Hematopoietic multipotent progenitor cell treated with erythropoietin and hydrocortisone succinate and interleukin-3 and kit ligand, for 4 days (in vitro differentiated cells): Measurements from ENCODE around the gene SGMS1.

Experiments
- DNase-seq: peaks from one replicate; pipeline ENCODE4 v3.0.0-alpha.2; 2015

SGMS1 gene

GRCh38 chr10:50415292-50415691 is 208.5 kb downstream of the SGMS1 start:
- DNase-seq: no peak

DNA sequence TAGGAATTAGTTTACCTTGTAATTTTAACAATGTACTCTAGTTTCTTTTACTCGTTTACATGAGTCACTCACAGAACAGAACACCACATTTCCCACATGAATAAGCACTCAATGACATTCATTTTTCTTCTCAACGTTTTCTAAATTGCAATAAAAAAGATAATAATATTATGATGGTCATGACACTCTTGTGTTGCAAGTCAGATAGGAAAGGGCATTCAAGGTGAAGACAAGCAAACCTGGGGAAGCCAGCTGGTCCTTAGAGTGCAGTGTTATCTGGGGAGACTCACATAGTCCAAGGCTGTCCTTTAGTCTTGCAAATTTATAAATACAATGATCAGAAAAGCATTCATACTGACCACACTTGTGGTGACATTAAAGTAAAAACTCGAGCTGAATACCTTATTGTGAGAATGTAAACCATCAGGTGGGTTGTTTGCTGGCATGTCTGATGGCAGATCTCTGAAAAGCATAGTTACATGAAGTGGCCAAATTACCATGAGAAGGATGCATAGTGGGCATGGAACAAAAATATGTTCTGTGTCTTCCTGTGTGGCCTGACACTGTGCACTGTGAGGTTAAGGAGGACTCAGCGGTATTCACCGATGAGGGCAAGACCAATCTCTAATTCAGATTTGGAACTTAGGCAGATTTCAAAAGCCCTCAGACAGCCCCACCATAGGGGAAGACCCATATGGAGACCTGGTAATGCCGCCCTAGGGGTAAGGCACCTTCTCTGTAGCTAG is 213.5 kb downstream of the SGMS1 start:
- DNase-seq: peak; percentile 50

DNA sequence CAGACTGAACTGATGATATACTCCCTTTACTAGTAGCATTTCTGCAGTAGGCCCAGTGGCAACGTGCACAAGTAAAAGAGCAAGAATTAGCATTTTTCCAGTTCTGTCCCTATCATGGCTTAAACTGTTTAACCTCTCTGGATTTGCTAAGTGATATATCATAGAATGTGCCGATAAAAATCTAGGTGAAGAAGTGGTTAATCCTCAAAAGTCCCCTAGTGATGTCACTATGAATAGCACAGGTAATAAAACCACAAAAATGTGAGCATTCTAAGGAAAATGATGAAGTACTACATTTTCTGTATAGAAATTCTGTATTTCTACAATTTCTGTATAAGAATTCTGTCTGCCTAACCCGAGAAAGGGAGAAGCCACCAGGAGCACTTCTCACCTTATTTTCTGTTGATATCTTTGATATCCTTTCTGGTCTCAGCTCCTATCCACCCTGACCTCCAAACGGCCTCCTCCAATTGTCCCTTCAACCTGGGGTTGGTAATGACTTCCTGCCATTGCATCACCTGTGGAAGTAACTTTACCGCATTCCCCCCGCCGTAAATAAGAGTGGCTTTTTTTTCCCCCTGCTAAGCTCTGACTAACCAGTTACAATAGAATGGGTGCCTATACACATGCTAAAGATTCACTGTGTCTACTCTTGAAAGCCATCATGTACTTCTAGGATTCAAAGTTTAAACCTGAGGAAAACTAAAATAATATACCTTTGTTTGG is 216.5 kb downstream of the SGMS1 start:
- DNase-seq: no peak

DNA sequence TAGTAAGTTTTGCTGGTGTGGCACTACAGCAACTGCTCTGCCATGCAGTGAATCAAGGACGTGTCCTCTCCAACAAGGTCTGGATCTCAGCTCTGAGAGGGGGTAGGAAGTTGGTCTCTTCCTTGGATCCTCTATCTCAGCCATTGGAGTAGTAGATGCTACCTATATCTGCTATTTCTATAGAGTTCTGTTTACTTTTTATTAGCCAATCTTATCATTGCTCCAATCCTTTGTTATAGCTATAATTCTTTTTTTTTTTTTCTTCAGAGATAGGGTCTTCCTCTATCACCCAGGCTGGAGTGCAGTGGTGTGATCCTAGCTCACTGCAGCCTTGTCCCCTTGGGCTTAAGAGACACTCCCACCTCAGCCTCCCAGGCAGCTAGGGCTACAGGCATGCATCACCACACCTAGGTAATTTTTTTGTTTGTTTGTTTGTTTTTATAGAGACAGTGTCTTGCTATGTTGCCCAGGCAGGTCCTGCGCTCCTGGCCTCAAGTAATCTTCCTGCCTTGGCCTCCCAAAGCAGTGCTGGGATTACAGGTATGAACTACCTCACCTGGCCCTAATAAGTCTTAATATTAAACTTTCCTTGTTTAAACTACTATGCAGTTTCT is 217.2 kb downstream of the SGMS1 start:
- DNase-seq: no peak

DNA sequence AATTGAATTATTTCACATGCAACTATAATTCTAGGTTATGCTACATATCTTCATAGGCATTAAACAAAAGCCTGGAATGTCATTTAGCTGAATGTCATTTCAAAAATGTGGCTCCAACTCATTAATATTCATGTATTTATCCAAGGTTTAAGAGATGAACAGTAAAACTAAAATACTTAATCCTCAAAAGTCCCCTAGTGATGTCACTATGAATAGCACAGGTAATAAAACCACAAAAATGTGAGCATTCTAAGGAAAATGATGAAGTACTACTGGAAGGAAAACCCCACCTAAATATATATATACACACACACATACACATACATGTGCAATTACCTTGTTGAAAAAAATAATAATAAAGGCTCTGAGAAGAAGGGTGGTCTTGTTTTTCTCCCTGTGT is 218.0 kb downstream of the SGMS1 start:
- DNase-seq: no peak

DNA sequence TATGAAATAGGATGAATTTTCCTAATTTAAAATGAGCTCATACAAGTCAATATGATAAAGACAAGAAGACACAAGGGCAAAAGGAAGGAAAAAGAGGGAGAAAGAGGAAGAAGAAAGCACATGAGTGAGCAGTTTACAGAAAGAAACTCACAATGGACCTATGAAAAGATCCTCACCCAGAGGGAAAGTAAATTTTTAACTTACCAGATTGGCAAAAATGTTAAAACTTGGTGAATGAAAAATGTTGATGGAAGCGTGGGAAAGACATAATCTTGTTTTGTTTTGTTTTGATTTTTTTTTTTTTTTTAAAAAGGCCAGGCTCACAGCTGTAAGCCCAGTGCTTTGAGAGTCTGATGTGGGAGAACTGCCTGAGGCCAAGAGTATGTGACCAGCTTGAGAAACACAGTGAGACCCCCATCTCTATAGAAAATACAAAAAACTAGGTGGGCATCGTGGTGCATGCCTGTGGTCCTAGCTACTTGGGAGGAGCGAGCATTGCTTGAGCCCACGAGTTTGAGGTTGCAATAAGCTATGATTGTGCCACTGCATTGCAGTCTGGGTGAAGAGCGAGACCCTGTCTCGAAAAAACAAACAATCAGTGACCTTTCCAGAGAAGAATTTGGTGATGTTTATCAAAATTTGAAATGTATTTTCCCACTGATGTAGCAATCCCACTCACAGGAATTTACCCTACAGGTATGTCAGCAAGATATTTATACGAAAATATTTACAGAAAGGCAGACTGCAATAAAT is 219.6 kb downstream of the SGMS1 start:
- no peak for DNase-seq

DNA sequence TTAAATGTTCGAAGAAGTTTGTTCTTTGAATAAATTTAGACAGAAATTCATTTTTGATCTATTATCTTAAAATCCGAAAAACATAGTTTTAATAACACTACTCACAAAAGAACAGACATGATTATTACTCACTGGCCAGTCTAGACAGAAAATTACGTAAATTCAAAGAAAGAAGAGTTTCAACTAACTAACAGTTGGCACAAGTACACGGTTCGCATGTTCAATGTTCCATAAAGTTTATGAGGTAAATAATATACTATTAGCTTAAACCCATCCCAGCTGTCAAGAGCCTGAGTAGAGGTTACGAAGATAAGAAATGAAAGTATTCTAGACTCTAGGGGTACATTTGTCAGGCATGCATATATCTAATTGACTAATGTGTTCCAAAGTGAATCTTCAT is 220.7 kb downstream of the SGMS1 start:
- DNase-seq: no peak

DNA sequence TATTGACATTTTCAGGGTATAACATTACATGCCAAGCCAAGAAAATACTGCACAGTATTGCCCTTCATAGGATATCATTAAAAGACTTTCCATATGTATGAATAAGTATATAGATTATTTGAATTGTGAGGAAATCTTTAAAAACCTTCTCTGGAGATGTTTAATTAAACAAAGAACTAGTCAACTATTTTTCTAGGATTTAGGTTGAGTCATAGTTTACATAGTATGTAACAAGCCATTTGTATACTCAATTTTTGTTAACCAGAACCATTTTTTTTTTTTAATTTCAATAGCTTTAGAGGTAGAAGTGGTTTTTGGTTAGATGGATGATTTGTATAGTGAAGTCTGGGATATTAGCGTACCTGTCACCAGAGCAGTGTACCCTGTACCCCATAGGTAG is 221.3 kb downstream of the SGMS1 start:
- no peak for DNase-seq

- no peak for DNase-seq
Measured at GRCh38 chr10:50400694-50401093, 223.1 kb downstream of the SGMS1 start.

DNA sequence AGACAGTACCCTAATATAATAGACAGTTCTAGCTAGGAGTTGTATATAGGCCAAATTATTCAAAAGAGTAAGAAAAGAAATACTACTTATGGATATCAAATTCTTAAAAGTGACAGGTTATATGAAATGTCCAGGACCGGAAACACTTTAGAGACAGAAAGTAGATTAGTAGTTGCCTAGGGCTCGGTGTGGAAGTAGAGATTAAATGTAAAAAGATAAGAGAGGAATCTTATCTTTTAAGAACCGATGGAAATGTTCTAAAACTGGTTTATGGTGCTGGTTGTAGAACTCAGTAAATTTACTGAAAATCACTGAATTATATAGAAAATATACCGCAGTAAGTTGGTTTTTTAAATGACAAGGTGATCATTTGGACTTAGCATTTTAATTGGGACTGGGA is 224.9 kb downstream of the SGMS1 start:
- DNase-seq: peak; percentile 33

DNA sequence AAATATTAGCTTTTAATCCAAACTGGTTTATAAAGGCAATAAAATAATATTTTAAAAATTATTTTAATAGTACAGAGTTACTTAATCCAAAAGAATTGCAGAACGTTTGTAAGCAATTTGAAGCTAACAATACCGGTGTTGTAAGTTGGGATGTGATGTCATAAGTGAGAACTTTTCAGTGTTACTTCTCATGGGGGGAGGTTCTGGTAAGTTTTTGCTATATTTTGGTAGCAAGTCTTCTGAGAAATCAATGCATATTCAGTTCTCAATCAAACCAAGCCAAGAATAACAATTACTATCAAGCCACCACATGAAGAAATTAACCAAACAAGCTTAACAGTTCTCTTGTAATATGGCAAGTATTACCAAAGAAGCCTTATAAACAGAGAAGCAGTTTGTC is 225.4 kb downstream of the SGMS1 start:
- DNase-seq: no peak

DNA sequence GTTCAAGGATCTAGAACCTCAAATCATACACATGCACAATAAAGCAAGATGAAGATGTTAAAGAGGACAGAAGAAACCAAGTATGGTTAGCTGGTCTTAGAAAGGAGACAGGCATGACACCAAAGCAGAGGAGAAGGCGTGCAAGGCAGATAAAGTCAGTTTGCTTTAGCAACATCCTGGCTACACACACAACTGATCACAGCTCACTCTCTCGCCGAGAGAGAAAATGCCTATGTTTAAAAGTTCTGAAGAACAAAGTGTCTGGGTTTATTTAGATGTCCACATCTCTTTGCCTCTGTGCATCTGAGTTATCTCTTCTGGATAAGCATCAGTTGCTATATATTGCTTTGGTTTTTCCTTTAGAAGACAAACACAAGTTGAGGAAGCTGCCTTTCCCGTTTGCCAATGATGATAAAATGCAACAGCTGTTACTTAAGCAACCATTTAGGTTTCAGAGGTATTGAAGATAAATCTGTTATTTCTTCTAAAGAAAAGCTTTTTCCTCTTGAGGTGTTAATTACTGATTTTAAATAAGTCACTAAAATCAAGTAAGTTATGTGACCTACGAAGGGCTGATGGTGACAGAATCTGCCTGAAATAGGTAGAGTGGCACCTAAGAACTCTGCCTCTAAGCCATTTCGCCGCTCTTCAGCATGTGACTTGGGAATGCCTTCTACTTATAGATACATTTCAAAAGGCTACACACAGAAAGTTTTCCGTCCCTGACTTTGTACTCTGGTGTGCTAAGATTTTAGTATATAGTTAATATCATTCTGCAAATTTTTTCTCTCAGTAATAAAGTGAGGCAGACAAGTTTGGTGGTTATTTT is 226.2 kb downstream of the SGMS1 start:
- peak; percentile 70 for DNase-seq

DNA sequence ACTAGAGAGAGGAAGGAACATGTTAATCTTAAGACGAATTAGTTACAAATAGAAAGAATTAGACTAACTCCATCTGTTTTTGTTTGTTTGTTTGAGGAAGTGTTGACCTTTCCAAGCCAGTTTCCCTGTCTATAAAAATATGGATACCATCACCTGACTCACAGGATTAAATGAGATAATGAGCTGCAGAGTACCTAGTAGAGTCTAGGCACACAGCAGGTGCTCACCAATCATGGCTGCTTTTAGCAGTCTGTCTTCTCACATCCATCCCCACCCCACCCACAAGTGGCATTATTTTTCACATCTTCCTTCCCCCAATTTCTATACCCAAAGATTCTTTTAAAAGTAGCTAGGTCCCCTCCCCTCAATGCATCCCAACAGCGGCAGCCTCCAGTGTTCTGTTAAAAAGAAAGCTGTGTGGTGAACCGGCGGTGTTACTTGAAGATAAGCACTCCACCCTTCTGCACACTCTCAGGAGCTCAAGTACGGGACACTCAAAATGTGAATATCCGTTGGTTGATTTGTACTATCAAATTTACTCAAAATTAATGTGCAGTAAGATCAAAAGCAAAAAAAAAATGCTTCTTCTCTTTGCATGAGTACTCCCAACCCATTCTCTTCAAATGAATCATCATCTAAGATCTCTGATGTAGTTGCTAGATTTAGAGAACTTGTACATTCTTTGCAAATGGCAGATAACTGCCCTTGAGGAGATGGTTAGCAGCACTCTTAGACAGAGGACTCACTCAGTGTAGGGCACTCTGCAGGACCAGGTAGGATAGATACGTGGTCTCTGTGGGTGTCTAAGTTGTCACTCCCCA is 227.1 kb downstream of the SGMS1 start:
- DNase-seq: peak; percentile 90

- DNase-seq: no peak
Measured at GRCh38 chr10:50395851-50396250, 227.9 kb downstream of the SGMS1 start.

GRCh38 chr10:50395271-50395670 is 228.5 kb downstream of the SGMS1 start:
- DNase-seq: peak; percentile 33

- peak; percentile 43 for DNase-seq
Measured at GRCh38 chr10:50394832-50395231, 228.9 kb downstream of the SGMS1 start.

- peak; percentile 59 for DNase-seq
Measured at GRCh38 chr10:50393784-50394467, 229.8 kb downstream of the SGMS1 start.

DNA sequence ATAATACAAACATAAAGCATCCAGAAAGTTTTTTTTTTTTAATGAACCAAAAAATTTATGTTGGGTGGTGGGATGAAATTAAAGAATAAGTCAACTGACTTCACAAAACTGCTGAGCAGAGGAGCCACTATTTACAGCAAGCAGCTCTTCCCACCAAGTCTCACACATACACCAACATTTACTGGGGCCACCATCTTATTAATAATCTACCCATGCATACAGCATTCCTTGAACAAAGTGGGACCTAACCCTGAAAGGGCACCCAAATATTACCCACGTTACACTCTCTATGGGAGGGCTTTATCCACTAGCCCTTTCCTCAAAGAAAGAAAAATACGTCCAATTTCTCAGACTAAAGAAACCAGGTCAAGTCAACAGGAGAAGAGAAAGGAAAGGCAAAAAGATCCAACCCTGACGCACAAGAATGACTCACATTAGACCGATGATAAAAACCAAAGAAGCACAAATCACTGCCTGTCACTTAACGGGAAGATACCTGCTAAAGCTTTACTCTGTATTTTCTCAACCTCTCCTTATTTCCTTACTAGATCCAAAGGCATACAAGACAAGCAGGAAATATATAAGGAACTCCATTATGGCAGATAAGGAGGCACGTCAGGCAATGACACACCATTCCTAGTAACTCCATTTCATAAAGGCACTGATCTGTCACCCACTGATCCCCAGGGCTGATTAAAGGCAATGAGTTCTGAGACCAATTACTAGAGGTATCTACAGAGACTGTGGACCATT is 230.6 kb downstream of the SGMS1 start:
- no peak for DNase-seq

- no peak for DNase-seq
Measured at GRCh38 chr10:50392426-50392825, 231.3 kb downstream of the SGMS1 start.

GRCh38 chr10:50390302-50390701 is 233.5 kb downstream of the SGMS1 start:
- no peak for DNase-seq
